Osteocyte (in vitro differentiated cells): ENCODE results near the gene DOLPP1. TPM values are rescaled to one million over a fixed set of nuclear protein-coding genes. Genes with fewer than 3 reads are reported as not detected.

Source experiments
- DNase-seq: peaks from one replicate; pipeline ENCODE4 v3.0.0; 2021; ENCODE audit warnings: mixed read lengths; ENCODE audit not compliant: unreplicated experiment; ENCODE audit errors: extremely low spot score
- H3K27ac Mint-ChIP-seq: one replicate; pipeline ENCODE4 v1.8.0; 2021; ENCODE audit warnings: mild to moderate bottlenecking, mixed read lengths; ENCODE audit not compliant: unreplicated experiment
- H3K27me3 Mint-ChIP-seq: one replicate; pipeline ENCODE4 v1.8.0; 2021; ENCODE audit warnings: mixed read lengths; ENCODE audit not compliant: unreplicated experiment
- H3K36me3 Mint-ChIP-seq: one replicate; pipeline ENCODE4 v1.8.0; 2021; ENCODE audit warnings: mixed read lengths; ENCODE audit not compliant: unreplicated experiment
- H3K4me1 Mint-ChIP-seq: one replicate; pipeline ENCODE4 v1.8.0; 2021; ENCODE audit warnings: mixed read lengths; ENCODE audit not compliant: unreplicated experiment
- H3K4me3 Mint-ChIP-seq: one replicate; pipeline ENCODE4 v1.8.0; 2021; ENCODE audit warnings: mild to moderate bottlenecking, moderate library complexity, mixed read lengths; ENCODE audit not compliant: unreplicated experiment
- H3K9me3 Mint-ChIP-seq: one replicate; pipeline ENCODE4 v1.8.0; 2021; ENCODE audit warnings: mixed read lengths; ENCODE audit not compliant: unreplicated experiment
- total RNA-seq: library from RNA; stranded (reverse); gene quantifications from 2 replicates; pipeline ENCODE4 v1.2.1, GENCODE V29; 2021
- TF ChIP-seq, protein P1 (sequence below): fragments of 200-600 bp; sonication (generic); IDR thresholded peaks from 2 replicates; pipeline ENCODE4 v1.5.0; 2021; ENCODE audit warnings: antibody characterized with exemption, mild to moderate bottlenecking, moderate library complexity

The DOLPP1 gene
- total RNA-seq, 1 donor from 2014 or later, result 13.3 TPM

DNA sequence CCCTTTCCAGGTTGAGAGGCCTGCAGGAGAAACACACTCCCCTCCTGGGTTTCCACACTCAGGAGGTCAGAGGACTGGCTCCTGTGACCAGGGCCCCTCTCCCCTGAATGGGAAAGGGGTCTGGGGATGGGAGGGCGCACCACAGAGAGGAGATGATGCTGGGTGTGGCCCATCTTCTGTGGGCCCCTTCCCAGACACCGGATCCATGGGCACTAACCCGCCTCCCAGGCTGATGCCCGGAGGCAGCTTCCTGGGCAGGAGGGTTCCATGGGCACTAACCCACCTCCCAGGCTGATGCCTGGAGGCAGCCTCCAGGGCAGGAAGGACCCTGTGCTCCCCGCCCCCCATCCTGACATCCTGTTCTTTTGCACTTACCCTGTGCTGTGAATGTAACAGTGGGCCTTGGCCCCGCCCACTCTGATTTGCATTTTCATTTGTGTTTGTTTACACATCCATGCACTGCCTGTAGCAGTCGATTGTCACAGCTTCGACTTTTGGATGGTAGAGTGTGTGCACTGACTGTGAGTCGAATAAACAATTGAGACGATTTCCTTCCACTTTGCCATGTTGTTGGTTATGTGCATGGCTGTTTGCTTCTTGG, 9.3 kb upstream of the DOLPP1 start:
- H3K4me3 Mint-ChIP-seq, result no peak overlapping the region
- no peak for DNase-seq
- H3K27ac Mint-ChIP-seq, result no peak overlapping the region
- peaks cover 8% of the 10 kb centered on the region for H3K36me3 Mint-ChIP-seq
- no peaks in the 10 kb centered on the region for H3K9me3 Mint-ChIP-seq
- H3K4me1 Mint-ChIP-seq, result no peaks in the 10 kb centered on the region
- TF ChIP-seq, protein P1, sequence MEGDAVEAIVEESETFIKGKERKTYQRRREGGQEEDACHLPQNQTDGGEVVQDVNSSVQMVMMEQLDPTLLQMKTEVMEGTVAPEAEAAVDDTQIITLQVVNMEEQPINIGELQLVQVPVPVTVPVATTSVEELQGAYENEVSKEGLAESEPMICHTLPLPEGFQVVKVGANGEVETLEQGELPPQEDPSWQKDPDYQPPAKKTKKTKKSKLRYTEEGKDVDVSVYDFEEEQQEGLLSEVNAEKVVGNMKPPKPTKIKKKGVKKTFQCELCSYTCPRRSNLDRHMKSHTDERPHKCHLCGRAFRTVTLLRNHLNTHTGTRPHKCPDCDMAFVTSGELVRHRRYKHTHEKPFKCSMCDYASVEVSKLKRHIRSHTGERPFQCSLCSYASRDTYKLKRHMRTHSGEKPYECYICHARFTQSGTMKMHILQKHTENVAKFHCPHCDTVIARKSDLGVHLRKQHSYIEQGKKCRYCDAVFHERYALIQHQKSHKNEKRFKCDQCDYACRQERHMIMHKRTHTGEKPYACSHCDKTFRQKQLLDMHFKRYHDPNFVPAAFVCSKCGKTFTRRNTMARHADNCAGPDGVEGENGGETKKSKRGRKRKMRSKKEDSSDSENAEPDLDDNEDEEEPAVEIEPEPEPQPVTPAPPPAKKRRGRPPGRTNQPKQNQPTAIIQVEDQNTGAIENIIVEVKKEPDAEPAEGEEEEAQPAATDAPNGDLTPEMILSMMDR, result no peak
- no peaks in the 10 kb centered on the region for H3K27me3 Mint-ChIP-seq

- Mint-ChIP-seq H3K4me3 (no peak overlapping the region), H3K9me3 (no peaks in the 10 kb centered on the region), H3K4me1 (no peaks in the 10 kb centered on the region), H3K27ac (no peak overlapping the region), H3K36me3 (peaks cover 8% of the 10 kb centered on the region), H3K27me3 (no peaks in the 10 kb centered on the region)
- TF ChIP-seq, protein P1, result no peak
- DNase-seq, result no peak
Observed at GRCh38 chr9:129072171-129072570, 8.7 kb upstream of the DOLPP1 start.

DNA sequence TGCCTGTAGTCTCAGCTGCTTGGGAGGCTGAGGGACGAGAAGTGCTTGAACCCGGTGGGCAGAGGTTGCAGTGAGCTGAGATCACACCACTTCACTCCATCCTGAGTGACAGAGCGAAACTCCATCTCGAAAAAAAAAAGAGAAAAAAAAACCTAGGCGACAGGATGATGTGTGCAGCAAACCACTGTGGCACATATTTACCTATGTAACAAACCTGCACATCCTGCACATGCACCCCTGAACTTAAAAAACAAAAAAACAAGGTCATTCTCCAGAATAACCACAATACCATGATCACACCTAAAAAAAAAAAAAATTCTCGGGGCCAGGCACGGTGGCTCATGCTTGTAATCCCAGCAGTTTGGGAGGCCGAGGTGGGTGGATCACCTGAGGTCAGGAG, 7.5 kb upstream of the DOLPP1 start:
- DNase-seq, result no peak
- Mint-ChIP-seq H3K27me3 (no peaks in the 10 kb centered on the region), H3K4me1 (no peaks in the 10 kb centered on the region), H3K27ac (no peak overlapping the region), H3K9me3 (no peaks in the 10 kb centered on the region), H3K4me3 (no peak overlapping the region), H3K36me3 (peaks cover 7% of the 10 kb centered on the region)
- TF ChIP-seq, protein P1, result no peak

DNA sequence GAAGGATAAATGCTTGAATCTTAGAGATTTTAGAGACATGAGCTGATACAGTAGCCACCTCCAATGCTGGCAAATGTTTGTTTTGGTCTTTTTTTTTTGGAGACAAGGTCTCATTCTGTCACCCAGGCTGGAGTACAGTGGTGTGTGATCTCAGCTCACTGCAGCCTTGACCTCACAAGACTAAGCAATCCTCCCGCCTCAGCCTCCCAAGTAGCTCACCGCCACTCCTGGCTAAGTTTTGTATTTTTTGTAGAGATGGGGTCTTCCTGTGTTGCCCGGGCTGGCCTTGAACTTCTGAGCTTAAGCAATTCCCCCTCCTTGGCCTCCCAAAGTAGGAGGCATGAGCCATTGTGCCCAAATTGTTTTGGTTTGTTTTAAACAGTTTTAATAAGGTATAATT, 6.8 kb upstream of the DOLPP1 start:
- DNase-seq, result no peak
- peaks cover 2% of the 10 kb centered on the region for H3K36me3 Mint-ChIP-seq
- no peak overlapping the region for H3K4me3 Mint-ChIP-seq
- no peak overlapping the region for H3K27ac Mint-ChIP-seq
- H3K27me3 Mint-ChIP-seq, result no peaks in the 10 kb centered on the region
- no peaks in the 10 kb centered on the region for H3K9me3 Mint-ChIP-seq
- TF ChIP-seq, protein P1, result no peak
- H3K4me1 Mint-ChIP-seq, result no peaks in the 10 kb centered on the region

- DNase-seq, result no peak
- TF ChIP-seq, protein P1, result no peak
- no peaks in the 10 kb centered on the region for H3K9me3 Mint-ChIP-seq
- no peaks in the 10 kb centered on the region for H3K36me3 Mint-ChIP-seq
- no peaks in the 10 kb centered on the region for H3K27me3 Mint-ChIP-seq
- no peak overlapping the region for H3K4me3 Mint-ChIP-seq
- H3K27ac Mint-ChIP-seq, result no peak overlapping the region
- H3K4me1 Mint-ChIP-seq, result peaks cover 7% of the 10 kb centered on the region
Observed at GRCh38 chr9:129075996-129076639, 4.8 kb upstream of the DOLPP1 start.
